SK-N-SH (cell line): ENCODE results near the gene CDK6.

Experiments used
- CTCF ChIP-seq: fragments of 200-600 bp; sonication (generic); IDR thresholded peaks from 2 replicates; pipeline ENCODE4 v1.6.1; 2017; ENCODE audit warnings: antibody characterized with exemption, mild to moderate bottlenecking, moderate library complexity
- POLR2AphosphoS5 ChIP-seq: IDR thresholded peaks from 2 replicates; pipeline ENCODE4 v1.6.1; 2012; ENCODE audit warnings: low read depth, low read length
- RCOR1 ChIP-seq: fragments of 150-350 bp; IDR thresholded peaks from 2 replicates; pipeline ENCODE4 v1.6.1; 2017; ENCODE audit warnings: antibody characterized with exemption, low read length

- no peak for TF ChIP-seq POLR2AphosphoS5
- no peak for TF ChIP-seq CTCF
- TF ChIP-seq RCOR1 = no peak
Measured at GRCh38 chr7:92612501-92612900, 223.9 kb downstream of the CDK6 start.
